GM19025 (cell line): Measurements from ENCODE around the gene CCNI2.
"Not testable (repeated sequence)": the region's sequence is repeated elsewhere in the genome, so short reads cannot be mapped to it uniquely, and the experiment has no call there.

Experiments used
- ATAC-seq: cut with Tn5 transposase; IDR thresholded peaks from one replicate; pipeline ENCODE4 v1.9.1; 2021; ENCODE audit warnings: mild to moderate bottlenecking, low read depth, moderate library complexity; ENCODE audit not compliant: unreplicated experiment

The CCNI2 gene

DNA sequence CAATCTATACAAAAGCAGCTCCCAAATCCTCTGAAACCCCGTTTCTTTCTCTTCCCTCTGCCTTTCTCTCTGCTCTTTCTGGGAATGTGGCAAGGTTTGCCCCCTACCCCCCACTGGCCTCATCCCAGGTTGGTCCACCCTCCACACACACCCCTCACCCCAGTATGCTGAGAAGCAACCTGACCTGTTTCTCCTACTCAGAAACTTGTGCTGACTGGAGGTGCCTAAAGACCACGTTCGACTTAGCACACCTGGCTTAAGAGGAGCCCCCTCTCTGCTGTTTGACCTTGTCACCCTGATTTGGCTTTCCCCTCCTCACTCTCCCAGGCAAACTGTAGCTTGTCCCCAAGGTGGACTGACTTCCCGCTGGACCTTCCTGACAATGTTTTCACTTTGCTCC, 30.9 kb downstream of the CCNI2 start:
- no peak for ATAC-seq

DNA sequence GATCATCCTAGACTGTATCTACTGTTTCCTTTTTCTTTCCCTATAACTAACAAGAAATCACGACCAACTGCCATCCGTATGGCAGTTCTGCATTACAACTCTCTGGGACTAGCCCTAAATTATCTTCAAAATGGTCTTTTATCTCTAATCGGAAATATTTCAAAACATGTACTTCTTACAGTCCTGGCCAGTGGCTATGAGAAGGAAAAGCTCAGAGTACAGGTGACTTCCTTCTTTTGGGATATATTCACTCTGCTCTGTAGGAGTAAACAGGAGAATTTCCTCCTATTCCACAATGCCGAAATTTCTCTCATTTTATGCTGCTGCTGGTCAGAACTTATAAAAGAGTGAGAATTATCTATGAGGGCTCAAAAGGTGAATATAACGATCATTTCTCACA, 31.6 kb downstream of the CCNI2 start:
- no peak for ATAC-seq

DNA sequence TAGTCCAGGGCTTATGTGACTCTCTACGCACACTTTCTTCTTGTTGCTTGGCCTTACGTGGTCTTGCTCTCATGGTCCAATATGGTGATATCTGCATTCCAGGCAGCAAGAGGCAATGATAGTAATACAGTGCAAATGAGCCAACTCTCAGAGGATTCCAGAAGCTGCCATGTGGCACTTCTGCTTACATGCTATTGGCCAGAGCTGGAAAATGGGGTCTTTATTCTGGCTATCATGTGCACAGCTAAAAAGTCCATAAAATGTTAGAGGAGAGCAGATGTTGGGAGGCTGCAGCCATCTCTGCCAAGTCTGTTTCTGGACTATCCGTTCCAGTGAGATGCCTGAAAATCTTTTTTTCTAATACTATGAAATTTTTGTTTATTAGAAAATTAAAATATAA, 32.7 kb downstream of the CCNI2 start:
- no peak for ATAC-seq

- no peak for ATAC-seq
These were observed 33.4 kb downstream of the CCNI2 start for GRCh38 chr5:132780577-132780976.

- no peak for ATAC-seq
These were observed 33.8 kb downstream of the CCNI2 start for GRCh38 chr5:132781029-132781428.

DNA sequence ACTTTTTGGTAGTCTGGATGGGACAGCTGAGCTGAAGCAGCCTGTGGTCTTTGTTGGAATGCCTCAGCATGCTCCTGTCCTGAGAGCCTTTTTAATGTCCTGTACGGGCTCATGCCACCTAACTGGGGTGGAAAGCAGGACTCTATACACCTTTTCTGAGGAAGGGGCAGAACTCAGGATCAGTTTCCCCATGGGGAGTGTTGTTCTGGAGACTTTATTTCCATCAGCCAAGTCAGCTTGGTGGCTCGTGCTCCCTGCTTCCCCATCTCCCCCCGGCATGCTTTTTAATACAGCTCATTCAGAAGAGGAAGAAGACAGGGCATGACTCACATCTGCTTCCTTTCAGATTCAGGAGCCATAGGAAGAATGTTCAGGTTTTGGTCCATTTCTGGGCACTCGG, 34.9 kb downstream of the CCNI2 start:
- ATAC-seq: no peak

GRCh38 chr5:132785365-132785764, 38.1 kb downstream of the CCNI2 start:
- no peak for ATAC-seq

GRCh38 chr5:132785864-132786263, 38.6 kb downstream of the CCNI2 start:
- no peak for ATAC-seq

- ATAC-seq: no peak
These were observed 39.9 kb downstream of the CCNI2 start for GRCh38 chr5:132787076-132787475.

DNA sequence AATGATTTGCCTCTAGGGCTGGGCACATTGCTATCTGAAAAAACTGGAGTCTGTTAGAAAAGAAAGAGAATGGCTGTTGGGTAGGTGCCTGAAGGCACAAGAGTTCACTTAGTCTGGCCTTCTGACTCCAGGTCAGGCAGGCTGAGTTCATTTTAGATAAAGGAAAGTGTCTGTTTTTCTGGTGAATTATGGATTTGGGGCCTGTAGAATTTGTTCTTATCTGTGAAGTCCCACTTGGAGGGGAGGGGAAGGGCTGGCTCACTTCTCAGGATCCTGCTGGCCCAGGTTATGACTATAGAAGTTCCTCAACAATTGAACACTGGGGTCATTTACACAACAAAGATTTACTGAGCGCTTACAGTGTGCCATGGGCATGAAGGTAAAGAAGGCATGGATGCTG, 41.3 kb downstream of the CCNI2 start:
- ATAC-seq: no peak

- no peak for ATAC-seq
These were observed 42.0 kb downstream of the CCNI2 start for GRCh38 chr5:132788990-132789886.

DNA sequence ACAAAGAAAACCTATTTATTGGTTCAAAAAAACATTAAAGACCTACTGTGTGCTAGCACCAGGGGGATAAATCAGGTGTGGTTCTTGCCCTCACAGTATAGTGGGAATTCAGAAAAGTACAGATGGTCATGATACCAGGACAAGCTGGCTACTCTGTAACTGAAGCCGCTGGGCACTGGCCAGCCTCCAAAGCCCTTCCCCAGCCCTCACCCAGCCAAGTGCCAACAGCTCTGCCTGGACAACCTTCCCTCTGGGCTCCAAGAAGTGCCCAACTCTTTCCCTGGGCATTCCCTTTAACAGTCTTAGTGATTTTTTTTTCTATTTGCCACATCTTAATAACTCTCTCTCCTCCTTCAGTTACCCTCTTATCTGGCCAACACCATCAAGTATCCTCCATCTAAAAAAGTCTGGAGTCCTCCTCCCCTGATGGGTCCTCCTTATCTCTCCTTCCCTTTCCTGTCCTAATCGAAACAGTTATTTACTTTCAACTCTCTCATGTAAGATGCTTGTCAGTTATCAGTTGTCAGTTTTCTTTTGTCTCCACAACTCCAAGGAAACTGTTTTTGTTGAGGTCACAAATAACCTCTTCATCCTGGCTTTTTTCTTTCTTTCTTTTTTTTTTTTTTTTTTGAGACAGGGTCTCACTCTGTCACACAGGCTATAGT, 43.1 kb downstream of the CCNI2 start:
- no peak for ATAC-seq

DNA sequence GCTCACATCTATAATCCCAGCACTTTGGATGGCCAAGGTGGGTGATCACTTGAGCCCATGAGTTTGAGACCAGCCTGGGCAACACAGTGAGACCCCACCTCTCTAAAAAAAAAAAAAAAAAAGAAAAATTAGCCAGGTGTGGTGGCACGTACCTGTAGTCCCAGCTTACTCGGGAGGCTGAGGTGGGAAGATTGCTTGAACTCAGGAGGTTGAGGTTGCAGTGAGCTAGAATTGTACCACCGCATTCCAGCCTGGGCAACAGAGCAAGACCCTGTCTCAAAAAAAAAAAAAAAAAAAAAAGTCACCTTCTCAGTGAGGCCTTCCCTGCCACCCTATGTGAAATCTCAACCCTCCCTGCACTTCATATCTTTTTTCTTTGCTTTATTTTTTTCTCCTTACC, 43.8 kb downstream of the CCNI2 start:
- ATAC-seq: no peak

DNA sequence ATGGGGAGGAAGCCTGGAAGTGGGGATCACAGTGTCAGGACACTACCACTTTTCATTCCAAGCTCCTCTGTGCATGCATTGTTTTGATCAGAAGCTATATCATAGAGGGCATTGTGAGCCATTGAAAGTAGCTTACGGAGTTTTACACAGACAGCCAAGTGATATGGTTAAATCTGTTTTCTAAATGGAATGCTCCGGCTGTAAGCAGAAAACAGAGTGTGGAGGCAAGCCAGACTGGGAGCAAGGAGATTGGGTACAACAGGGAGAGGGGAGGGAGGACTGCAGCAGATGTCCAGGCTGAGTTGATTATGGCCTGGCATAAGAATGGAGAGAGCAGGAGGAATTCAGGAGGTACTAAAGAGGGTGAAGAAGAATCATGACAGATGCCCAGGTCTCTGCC, 50.4 kb downstream of the CCNI2 start:
- no peak for ATAC-seq

GRCh38 chr5:132799392-132799791, 52.2 kb downstream of the CCNI2 start:
- ATAC-seq: no peak

DNA sequence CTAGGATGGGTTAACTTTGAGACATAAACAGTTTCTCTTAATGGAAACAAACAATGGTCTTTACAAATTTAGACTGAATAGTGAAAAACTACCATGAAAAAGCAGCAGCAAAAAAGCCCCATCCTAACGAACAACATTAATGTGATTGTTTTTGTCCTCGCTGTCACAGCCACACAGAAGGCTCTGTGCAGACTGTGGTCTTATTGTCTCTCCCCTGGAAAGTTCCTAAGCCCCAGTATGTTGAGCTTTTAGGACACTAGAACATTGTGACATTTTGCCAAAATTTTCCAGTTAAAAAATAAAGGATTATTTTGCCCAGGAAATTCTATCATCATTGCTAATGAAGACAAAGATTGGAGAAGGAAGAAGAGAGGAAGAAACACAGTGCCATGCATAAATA, 53.3 kb downstream of the CCNI2 start:
- ATAC-seq: no peak

DNA sequence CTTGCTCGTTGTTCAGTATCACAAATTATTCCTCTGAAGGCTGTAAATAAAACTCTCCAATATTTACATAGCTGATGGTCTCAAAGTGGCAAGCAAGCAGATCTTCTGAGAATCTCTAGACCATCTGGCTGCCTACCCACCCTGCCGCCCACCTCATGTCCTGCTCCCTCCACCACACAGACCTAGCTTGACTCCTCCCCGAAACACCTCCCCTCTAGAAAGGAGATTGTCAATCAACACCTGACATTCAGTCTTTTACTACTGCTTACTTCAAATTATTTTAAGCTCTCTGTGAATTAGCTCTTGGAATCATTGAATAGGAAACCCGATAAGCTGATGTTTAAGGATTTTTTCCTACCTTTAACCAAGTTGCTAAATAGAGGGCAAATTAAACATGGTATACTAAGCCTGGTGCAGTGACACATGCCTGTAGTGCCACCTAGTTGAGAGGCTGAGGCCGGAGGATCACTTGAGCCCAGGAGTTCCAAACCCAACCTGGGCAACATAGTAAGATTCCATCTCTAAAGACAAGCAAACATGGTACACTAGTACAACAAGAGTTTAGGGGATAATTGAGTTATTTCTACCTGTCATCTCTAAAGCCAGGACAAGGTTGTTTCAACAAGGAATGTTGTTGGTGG, 54.9 kb downstream of the CCNI2 start:
- ATAC-seq: no peak

GRCh38 chr5:132802685-132803066, 55.5 kb downstream of the CCNI2 start:
- not testable (repeated sequence) for ATAC-seq
